GM10248 (cell line): ENCODE measurements around the gene VAC14.

Experiments used
- CTCF ChIA-PET: fragments of 300-600 bp; sonication (Branson Sonifier 250); formaldehyde crosslinking; extraction: SDS; loops from one replicate; lab custom pipeline; 2021; ENCODE audit warnings: antibody characterized with exemption; lab: Yijun Ruan, JAX
- POLR2A ChIA-PET: fragments of 350-650 bp; sonication (Branson Sonifier 250); formaldehyde crosslinking; extraction: SDS; loops from one replicate; lab custom pipeline; 2020; ENCODE audit warnings: antibody characterized with exemption; lab: Yijun Ruan, JAX
- DNase-seq: peaks from one replicate; pipeline ENCODE4 v3.0.0; 2012; ENCODE audit errors: extremely low spot score
- TF ChIP-seq, protein P1 (sequence below): IDR thresholded peaks from 2 replicates; pipeline ENCODE4 v1.5.1; 2012; ENCODE audit warnings: mild to moderate bottlenecking, low read depth; ENCODE audit errors: extremely low read depth, missing control alignments, control extremely low read depth

VAC14 gene

DNA sequence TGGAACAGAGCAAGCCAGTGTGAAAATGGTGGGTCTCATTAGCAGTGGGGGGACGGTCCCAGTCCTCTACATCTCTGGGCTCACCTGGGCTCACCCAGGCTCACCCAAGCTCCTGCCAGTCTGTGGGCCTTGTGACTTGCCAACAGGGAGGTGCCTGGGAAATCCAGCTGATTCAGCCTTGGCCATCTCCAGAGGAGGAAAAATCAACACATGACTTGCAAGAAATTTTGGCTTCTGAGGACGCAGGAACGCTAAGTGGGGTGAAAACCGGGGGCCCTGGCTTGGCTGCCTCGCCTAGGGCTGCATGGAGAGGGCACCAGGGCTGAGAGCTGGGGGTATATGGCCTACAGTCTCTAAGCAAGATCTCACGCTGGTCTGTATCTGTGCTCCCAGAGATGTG, 47.7 kb downstream of the VAC14 start:
- TF ChIP-seq, protein P1, sequence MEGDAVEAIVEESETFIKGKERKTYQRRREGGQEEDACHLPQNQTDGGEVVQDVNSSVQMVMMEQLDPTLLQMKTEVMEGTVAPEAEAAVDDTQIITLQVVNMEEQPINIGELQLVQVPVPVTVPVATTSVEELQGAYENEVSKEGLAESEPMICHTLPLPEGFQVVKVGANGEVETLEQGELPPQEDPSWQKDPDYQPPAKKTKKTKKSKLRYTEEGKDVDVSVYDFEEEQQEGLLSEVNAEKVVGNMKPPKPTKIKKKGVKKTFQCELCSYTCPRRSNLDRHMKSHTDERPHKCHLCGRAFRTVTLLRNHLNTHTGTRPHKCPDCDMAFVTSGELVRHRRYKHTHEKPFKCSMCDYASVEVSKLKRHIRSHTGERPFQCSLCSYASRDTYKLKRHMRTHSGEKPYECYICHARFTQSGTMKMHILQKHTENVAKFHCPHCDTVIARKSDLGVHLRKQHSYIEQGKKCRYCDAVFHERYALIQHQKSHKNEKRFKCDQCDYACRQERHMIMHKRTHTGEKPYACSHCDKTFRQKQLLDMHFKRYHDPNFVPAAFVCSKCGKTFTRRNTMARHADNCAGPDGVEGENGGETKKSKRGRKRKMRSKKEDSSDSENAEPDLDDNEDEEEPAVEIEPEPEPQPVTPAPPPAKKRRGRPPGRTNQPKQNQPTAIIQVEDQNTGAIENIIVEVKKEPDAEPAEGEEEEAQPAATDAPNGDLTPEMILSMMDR: no peak
- no peak for DNase-seq
- ChIA-PET POLR2A (no interaction called here), CTCF (interaction anchor here (2.0 to 2.6 kb wide), 3 partner anchors 13 to 17 kb away, joined by 4 to 20 read pairs (median 7); no protein-coding TSS in a partner anchor)

DNA sequence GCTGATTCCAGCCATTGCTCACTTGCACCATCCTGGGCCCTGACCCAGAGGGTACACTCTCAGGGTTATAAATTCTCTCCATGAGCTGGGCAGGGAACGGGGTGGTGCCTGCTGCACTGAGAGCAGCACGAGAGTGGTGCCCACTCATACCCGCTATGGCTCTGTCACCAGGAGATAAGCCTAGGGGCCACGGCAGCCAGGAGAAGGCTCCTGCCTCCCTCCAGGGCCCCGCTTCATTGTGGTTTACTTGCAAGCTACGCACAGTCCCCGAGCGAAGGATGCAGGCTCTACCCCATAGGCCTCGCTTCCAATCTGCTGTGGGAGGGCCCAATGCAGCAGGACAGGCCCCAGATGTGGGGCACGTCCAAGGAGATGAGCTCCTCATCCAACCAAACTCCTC, 48.5 kb downstream of the VAC14 start:
- DNase-seq: no peak
- ChIA-PET CTCF (interaction anchor here (1.0 to 2.6 kb wide), 4 partner anchors 13 to 73 kb away, joined by 3 to 20 read pairs (median 6); no protein-coding TSS in a partner anchor), POLR2A (no interaction called here)
- TF ChIP-seq, protein P1: no peak

DNA sequence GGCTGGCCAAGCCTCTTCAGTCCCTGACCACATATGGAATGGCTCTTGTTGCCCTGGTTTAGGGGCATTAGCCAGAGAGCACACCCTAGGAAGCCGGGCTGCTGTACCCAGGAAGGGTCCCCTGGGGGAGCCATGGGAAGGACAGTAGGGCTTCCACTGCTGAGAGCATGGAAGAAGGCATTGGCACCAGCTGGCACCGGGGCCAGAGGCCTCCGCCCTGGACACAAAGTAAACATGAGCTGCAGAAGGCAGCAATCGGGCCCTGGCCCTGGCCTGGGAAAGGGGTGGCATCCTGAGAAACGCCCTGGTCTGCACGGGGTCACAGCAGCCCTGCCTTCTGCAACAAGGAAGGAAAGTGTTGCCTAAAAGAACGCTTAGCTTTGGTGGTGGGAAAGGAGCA, 49.4 kb downstream of the VAC14 start:
- TF ChIP-seq, protein P1: no peak
- DNase-seq: no peak
- POLR2A ChIA-PET: no interaction called here
- CTCF ChIA-PET: interaction anchor here (0.8 to 4.7 kb wide), 5 partner anchors 13 to 73 kb away, joined by 3 to 30 read pairs (median 4); no protein-coding TSS in a partner anchor

DNA sequence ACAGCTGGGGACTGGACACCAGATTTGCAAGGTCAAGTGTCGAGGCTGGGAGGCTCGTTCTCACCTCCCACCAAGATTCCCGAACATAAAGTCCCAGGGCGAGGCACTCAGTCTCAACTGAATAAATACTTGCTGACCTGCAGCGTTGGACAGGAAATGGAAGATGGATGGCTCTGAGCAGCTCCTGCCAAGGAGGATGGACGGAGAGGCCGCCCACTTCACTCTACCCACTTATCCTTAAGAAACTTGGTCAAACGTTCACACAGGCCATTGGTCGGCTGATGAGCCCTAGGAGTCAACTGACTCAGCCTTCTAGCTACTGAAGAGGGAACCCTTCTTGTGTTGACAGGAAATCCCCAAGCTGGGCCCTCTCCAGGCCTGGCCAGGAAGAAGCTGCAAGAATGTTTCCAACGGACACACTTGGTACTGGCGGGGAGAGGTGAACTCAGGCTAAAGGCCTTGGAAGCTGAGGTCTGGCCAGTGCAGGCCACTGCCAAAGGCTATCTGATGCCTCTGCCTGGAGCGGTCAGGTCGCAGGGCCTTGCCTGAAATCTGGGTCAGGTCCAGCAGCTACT, 50.0 kb downstream of the VAC14 start:
- TF ChIP-seq, protein P1: no peak
- POLR2A ChIA-PET: no interaction called here
- no peak for DNase-seq

DNA sequence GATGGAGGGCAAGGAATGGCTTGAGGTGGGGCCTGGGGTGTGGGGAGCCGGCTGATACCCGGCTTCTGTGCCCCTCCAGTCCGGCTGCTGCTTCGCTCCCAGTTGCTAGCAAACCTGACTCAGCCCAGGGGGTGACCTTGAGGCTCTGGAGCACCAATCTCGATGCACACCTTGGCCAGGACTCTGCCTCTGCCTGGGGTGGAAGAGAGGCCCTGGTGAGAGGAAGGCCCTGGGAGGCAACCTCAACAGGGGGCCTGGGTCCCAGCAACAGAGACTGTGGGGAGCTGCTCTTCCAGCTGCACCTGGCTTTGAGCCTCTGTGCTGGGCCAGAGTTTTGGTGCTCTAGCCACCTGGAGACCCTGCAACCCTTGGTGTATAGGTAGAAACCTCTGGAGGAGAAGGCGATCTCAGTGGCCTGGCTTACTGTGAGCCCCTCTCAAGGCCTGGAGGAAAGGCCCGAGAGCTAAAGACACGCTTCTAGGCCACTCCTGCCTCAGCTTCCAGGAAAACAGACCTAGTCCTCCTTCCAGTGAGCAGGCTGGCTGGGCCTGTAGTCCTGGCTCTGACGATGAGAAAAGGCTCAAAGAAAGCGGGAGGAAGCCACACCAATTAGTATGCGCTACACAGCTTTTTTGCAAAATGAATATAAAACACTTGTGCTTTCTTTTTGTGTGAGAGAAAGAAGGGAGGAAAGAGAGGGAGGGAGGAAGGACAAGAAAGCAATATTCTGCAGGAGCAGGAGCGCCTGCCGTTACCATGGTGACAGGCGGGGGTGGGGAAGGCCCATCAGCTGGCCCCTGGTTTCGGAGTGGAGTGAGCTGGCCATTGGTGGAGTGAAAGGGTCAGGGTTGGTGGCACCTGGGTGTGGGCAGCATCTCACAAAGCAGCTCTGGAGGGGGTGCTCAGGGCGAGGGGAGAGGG, 51.0 kb downstream of the VAC14 start:
- no peak for DNase-seq
- TF ChIP-seq, protein P1: no peak
- CTCF ChIA-PET: interaction anchor here (0.7 to 4.7 kb wide), 4 partner anchors 8 to 21 kb away, joined by 3 to 30 read pairs (median 4); no protein-coding TSS in a partner anchor
- POLR2A ChIA-PET: no interaction called here

More for the DNA sequence above, 50.0 kb downstream of the VAC14 start:
- CTCF ChIA-PET: interaction anchor here (0.8 to 4.7 kb wide), 4 partner anchors 10 to 20 kb away, joined by 3 to 30 read pairs (median 5); no protein-coding TSS in a partner anchor

DNA sequence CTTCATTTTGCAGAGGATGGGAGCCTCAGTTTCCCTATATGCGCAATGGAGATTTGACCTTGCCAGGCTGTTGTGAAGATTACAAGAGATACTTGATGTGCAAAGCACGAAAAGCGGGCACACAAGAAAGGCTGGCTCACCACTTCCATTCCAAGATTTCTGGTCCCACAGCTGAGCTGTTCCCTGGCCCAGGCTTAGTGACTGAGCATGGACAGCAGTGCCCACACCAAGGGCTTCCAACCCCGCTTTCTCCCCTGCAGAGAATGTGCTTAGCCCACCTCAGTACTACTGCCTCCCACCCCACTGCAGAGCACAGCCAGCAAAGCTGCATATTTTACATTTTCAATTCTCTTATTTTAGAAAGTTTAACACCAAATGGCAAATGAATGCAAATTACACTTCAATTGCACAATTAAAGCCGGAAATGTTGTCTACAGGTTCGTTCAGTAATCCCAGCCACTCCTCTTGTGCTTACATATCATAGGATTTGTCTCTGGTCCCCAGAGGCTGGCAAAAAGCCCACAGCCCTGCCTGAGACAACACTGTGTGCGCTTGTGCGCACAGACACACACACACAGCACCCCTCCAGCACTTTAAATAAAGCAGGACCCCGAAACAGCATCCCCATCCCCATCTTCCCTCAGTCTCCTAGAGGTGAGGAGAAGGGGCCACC, 51.8 kb downstream of the VAC14 start:
- TF ChIP-seq, protein P1: no peak
- ChIA-PET CTCF (interaction anchor here (1.1 to 4.7 kb wide), 2 partner anchors 11 to 22 kb away, joined by 3 to 30 read pairs; no protein-coding TSS in a partner anchor), POLR2A (no interaction called here)
- DNase-seq: no peak
